ENCODE data around the gene RNF121. TPM values are rescaled to one million over a fixed set of nuclear protein-coding genes. Genes with fewer than 3 reads are reported as not detected.

The RNF121 gene
- total RNA-seq, 1 experiment from 2014 or later, result 56.9 TPM

GRCh38 chr11:71937826-71938225, 9.0 kb downstream of the RNF121 start:
- Mint-ChIP-seq H3K4me3 (no peak overlapping the region), H3K27me3 (ENCODE audit: low read depth) (no peaks in the 10 kb centered on the region), H3K27ac (no peak overlapping the region), H3K36me3 (ENCODE audit: insufficient read depth in 1 of 3, low read depth in 3 of 3) (peaks cover 0 to 3% (median 0%) of the 10 kb centered on the region in 3 experiments; a peak in 2 of 7 replicates), H3K4me1 (peaks cover under 1 to 1% of the 10 kb centered on the region in 2 experiments; a peak in 1 of 4 replicates), H3K9me3 (no peaks in the 10 kb centered on the region)
- no peak overlapping the region for H3K56ac ChIP-seq (ENCODE audit: insufficient read length, low read depth, low read length)
- no peak overlapping the region for H3T11ph ChIP-seq (ENCODE audit: low read length)
- WGBS (ENCODE audit: extremely low coverage, insufficient read length, low lambda C conversion rate), result no CpG with 5 or more reads among the region's 1 CpG
- H3K23me2 ChIP-seq (ENCODE audit: insufficient read length, low read depth, low read length, poor library complexity, severe bottlenecking), result no peaks in the 10 kb centered on the region
- H3K4me1 ChIP-seq (ENCODE audit: insufficient read depth, low read length), result no peaks in the 10 kb centered on the region
- H4K8ac ChIP-seq (replicated peaks; ENCODE audit: insufficient read length, low read depth, low read length), result no peak overlapping the region
- H2BK20ac ChIP-seq (ENCODE audit: low read depth, low read length, poor library complexity, severe bottlenecking), result no peak overlapping the region
- no peak for TF ChIP-seq CTCF (conservative IDR thresholded peaks at IDR 0.05)
- H3K9ac ChIP-seq (ENCODE audit: extremely low read depth, insufficient read length, low read length), result no peak overlapping the region
- H3K79me2 ChIP-seq (ENCODE audit: insufficient read depth, low read length), result peaks cover 18% of the 10 kb centered on the region
- DNase-seq, result no peak
- H4K91ac ChIP-seq (ENCODE audit: insufficient read length, low read depth, low read length), result no peak overlapping the region
- H3K23ac ChIP-seq (ENCODE audit: insufficient read length, low read depth, low read length), result no peak overlapping the region
- no peak overlapping the region for H2AK5ac ChIP-seq (ENCODE audit: insufficient read length, low read length)
- H4K20me1 ChIP-seq (ENCODE audit: control insufficient read depth, insufficient read depth, insufficient read length), result no peaks in the 10 kb centered on the region
- H3K27ac ChIP-seq (ENCODE audit: insufficient read length, low read depth, low read length), result no peak overlapping the region
- peaks cover 16% of the 10 kb centered on the region for H3K79me1 ChIP-seq (ENCODE audit: insufficient read depth, low read depth, low read length, poor library complexity, severe bottlenecking)
- no peak overlapping the region for H3K4me2 ChIP-seq (ENCODE audit: insufficient read depth, insufficient read length, low read length)
- H2BK12ac ChIP-seq (ENCODE audit: insufficient read length, low read depth, low read length), result no peak overlapping the region
- H2BK5ac ChIP-seq (ENCODE audit: insufficient read length, low read length), result no peak overlapping the region
- no peak overlapping the region for H3K14ac ChIP-seq (ENCODE audit: insufficient read depth, low read length)
- H2BK120ac ChIP-seq (ENCODE audit: low read depth, low read length, poor library complexity, severe bottlenecking), result no peak overlapping the region
- no peak overlapping the region for H2AFZ ChIP-seq (ENCODE audit: low read length)
- no peaks in the 10 kb centered on the region for H3K27me3 ChIP-seq (ENCODE audit: insufficient read depth, low read length)
- H2BK15ac ChIP-seq (ENCODE audit: low read depth, low read length), result no peak overlapping the region
- no peaks in the 10 kb centered on the region for H3K9me3 ChIP-seq (ENCODE audit: control insufficient read depth, low read depth, low read length)
- H4K5ac ChIP-seq (ENCODE audit: insufficient read length, low read depth, low read length), result no peak overlapping the region
- H3K4ac ChIP-seq (ENCODE audit: low read depth, low read length), result no peak overlapping the region
- no peak overlapping the region for H3K18ac ChIP-seq (ENCODE audit: insufficient read length, low read depth, low read length)

Measured in H9 (cell line).